NB4 (cell line): ENCODE data around the gene THSD4.
"Not testable (repeated sequence)": the region's sequence is repeated elsewhere in the genome, so short reads cannot be mapped to it uniquely, and the experiment has no call there.

Source experiments
- DNase-seq: peaks from one replicate; pipeline ENCODE4 v3.0.0; 2010; ENCODE audit warnings: low read depth
- H3K4me3 ChIP-seq: one replicate; pipeline ENCODE4 v1.5.1; 2011; ENCODE audit warnings: mild to moderate bottlenecking, low read depth, low read length, moderate library complexity
- MAX ChIP-seq: IDR thresholded peaks from 2 replicates; pipeline ENCODE4 v1.6.1; 2011; ENCODE audit warnings: low read depth, low read length
- MYC ChIP-seq: IDR thresholded peaks from 2 replicates; pipeline ENCODE4 v1.6.1; 2011; ENCODE audit warnings: low read depth, low read length
- POLR2A ChIP-seq: IDR thresholded peaks from 2 replicates; pipeline ENCODE4 v1.6.1; 2011; ENCODE audit warnings: mild to moderate bottlenecking; ENCODE audit not compliant: insufficient read length; ENCODE audit errors: extremely low read depth
- TF ChIP-seq, protein P1 (sequence below): IDR thresholded peaks from one replicate; pipeline ENCODE4 v1.5.1; 2012; ENCODE audit warnings: low read depth, low read length

Gene THSD4

GRCh38 chr15:71662306-71662705 lies 547.0 kb downstream of the THSD4 start:
- TF ChIP-seq MAX (no peak), MYC (no peak), POLR2A (no peak)
- TF ChIP-seq, protein P1, sequence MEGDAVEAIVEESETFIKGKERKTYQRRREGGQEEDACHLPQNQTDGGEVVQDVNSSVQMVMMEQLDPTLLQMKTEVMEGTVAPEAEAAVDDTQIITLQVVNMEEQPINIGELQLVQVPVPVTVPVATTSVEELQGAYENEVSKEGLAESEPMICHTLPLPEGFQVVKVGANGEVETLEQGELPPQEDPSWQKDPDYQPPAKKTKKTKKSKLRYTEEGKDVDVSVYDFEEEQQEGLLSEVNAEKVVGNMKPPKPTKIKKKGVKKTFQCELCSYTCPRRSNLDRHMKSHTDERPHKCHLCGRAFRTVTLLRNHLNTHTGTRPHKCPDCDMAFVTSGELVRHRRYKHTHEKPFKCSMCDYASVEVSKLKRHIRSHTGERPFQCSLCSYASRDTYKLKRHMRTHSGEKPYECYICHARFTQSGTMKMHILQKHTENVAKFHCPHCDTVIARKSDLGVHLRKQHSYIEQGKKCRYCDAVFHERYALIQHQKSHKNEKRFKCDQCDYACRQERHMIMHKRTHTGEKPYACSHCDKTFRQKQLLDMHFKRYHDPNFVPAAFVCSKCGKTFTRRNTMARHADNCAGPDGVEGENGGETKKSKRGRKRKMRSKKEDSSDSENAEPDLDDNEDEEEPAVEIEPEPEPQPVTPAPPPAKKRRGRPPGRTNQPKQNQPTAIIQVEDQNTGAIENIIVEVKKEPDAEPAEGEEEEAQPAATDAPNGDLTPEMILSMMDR, result no peak
- no peak overlapping the region for H3K4me3 ChIP-seq
- DNase-seq, result no peak

DNA sequence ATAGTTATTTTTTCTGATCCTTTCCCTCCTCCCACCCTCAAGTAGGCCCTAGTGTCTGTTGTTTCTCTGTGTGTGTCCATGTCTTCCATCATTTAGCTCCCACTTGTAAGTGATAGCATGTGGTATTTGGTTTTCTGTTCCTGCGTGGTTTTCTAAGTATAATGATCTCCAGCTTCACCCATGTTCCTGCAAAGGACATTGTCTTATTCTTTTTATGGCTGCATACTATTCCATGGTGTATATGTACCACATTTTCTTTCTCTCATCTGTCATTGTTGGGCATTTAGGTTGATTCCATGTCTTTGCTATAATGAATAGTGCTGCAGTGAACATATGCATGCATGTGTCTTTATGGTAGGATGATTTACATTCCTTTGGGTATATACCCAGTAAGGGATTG lies 549.4 kb downstream of the THSD4 start:
- H3K4me3 ChIP-seq, result no peak overlapping the region
- TF ChIP-seq MYC (no peak), POLR2A (no peak), MAX (no peak)
- TF ChIP-seq, protein P1, result no peak
- DNase-seq, result no peak

DNA sequence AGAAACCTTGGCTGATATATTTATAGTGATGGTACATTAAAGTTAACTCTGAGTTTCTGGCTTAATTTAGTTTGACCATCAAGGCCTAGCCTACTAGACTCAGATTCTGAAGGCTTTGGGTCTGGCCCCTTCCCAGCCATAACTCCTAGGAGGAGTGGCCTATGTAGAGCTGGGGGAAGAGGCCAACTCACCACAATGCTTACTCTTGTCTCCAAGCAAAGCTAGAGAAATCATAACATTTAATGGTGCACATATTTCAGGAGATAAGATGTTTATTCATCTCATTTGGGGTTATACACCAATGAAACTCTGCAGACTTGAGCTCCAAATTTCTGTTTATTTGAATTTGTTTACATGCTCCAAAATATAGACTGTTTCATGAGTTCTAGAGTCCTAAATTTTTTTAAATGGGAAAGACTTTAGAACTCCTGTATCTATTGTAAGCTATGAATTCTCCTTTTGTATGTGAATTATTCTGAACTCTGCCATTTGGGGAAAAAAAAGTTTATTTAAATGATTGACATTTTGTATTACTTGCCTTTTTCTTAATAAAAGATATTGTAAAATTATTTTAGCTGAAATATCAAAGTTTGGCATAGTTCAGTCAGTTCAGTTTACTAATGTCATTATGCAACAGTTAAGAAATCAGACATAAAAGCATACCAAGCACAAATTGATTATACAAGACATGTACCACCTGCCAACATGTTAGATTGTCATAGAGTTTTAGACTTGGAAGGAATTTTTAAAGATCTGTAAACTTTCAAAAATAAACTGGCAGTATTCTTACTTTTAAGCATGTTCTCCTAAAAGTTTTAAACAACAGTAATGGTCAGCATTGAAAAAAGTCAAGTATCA lies 551.7 kb downstream of the THSD4 start:
- DNase-seq, result no peak
- TF ChIP-seq MYC, result no peak
- no peak for TF ChIP-seq MAX
- TF ChIP-seq, protein P1, result no peak
- H3K4me3 ChIP-seq, result no peak overlapping the region

DNA sequence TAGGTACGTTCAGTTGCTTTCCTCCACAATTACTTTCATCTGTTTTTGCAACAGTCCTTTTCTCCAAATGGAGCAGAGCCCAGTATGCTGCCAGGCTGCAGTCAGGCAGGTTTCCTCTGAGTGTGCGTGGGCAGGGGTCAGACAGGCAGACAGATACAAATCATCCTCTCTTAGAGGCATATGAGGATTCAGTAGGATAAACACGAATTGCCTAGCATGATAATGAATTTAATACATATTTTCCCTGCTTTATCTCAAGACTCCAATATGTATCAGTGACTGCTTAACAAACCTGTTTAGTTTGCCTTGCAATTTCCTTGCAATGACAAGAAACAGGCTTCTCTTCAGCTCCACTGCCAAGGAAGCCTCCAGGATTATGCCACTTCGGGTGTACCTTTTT lies 554.4 kb downstream of the THSD4 start:
- no peak for DNase-seq
- TF ChIP-seq, protein P1, result no peak
- TF ChIP-seq MAX (no peak), POLR2A (no peak)
- no peak overlapping the region for H3K4me3 ChIP-seq

DNA sequence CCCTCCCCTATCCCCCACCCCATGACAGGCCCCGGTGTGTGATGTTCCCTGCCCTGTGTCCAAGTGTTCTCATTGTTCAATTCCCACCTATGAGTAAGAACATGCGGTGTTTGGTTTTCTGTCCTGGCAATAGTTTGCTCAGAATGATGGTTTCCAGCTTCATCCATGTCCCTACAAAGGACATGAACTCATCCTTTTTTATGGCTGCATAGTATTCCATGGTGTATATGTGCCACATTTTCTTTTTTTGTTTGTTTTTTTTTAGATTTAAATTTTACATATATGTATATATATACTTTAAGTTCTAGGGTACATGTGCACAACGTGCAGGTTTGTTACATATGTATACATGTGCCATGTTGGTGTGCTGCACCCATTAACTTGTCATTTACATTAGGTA lies 555.0 kb downstream of the THSD4 start:
- DNase-seq, H3K4me3 ChIP-seq: not testable (repeated sequence)

GRCh38 chr15:71674354-71674753 lies 559.1 kb downstream of the THSD4 start:
- TF ChIP-seq MYC (no peak), MAX (no peak), POLR2A (no peak)
- TF ChIP-seq, protein P1, result no peak
- DNase-seq, result no peak
- H3K4me3 ChIP-seq, result no peak overlapping the region
